ELF-1 (cell line): Measurements from ENCODE around the gene RNASE9.
"Not testable (repeated sequence)": the region's sequence is repeated elsewhere in the genome, so short reads cannot be mapped to it uniquely, and the experiment has no call there.

Experiments
- DNase-seq: peaks from one replicate; pipeline ENCODE4 v3.0.0-alpha.2; 2016; ENCODE audit warnings: low read depth, low spot score

RNASE9 gene

DNA sequence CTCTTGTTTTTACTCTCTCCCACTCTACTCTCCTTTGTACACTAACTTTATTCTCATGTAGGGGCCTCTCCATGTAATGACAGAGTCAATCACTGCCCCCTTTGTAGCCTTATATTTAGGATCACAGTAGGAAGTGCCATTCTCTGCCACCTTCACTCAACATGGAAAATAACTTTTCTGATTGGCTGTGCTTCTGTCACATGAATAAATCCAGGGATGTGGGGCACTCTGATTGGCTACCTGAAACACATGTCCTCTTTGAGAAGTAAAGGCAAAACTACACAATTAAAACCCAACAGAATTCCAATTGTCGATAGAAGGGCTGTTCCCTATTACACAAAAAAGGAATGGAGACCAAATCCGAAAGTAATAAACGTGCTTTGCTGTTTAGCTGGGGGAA lies at the start of gene RNASE9:
RNASE9 (minus strand) TSS at position 87 of the 400 bp plus-strand sequence.
- DNase-seq, result no peak

DNA sequence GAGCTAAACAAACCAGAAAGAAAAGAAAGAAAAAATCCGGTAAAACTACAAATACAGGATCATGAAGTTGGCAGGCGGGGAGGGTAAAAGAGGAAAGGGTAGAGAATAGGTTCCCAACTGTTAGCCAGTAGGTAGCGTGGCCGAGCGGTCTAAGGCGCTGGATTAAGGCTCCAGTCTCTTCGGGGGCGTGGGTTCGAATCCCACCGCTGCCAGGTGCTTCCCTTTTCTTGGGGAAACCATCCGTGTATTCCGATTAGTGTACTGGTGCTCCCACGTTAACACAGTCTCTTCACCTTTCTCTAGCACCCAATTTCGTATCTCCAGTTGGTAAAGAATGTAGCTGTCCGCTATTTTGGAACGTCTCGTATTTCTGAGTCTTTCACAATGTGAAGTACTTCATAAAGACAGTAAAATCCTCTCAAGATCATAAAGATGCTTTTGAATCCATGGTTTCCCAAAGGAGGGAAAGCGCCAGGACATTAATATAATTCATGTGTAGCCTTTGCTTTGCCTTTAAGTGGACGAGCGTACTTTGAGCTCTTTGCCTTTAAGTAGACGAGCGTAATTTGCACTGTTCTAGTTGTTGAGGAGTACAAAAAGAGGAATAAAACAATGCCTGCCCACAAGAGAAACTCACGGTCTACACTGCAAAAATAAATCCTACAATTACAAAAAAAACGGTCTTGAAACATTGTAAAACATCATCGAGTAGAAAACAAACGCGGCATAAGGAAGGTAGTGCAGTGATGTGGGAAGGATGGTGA lies 49.3 kb upstream of the RNASE9 start:
- peak; percentile 93 for DNase-seq

- DNase-seq, result peak; percentile 96
These were observed 48.6 kb upstream of the RNASE9 start for GRCh38 chr14:20609215-20610001.

DNA sequence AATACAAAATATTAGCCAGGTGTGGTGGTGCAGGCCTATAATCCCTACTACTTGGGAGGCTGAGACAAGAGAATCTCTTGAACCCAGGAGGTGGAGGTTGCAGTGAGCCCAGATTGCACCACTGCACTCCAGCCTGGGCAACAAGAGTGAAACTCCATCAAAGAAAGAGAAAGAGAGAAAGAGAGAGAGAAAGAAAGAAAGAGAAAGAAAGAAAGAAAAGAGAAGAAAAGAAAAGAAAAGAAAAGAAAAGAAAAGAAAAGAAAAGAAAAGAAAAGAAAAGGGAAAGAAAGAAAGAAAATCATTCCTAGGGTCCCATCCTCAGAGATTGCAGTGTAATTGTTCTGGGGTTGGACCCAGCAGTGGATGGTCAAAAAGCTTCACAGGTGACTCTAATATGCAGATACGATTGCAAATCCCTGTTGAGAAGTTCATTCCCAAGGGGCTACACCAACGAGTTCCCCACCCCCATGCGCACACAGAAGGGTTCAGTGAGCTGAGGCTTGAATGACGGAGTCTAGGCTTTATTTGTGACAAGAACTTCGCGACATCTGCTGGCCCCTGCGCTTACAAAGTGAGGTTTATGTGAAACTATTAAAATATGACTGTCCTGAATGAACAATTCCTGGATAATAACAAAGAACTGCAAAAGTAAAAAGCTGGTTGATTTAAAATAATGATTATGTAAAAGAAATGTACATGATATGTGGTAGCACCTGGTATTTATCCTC lies 47.7 kb upstream of the RNASE9 start:
- no peak for DNase-seq

DNA sequence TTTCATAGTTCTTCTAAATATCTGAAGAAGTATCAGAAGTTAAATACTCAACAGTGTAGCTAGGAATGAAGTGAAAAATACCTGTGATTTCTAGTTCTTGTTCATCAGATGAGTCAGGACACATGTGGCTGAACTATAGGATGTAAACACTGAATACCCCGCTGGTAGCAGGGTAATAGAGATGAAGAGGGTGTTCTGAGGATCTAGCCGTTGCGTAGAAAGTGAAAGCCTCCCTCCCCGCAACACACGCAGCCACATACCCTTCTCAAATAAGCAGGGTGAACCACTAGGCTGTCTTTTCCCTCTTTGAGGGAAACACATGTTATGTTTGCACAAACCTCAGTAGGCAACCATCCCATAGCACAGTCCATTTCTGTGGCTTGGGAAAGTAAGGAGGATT lies 46.8 kb upstream of the RNASE9 start:
- no peak for DNase-seq

- DNase-seq, result no peak
These were observed 46.0 kb upstream of the RNASE9 start for GRCh38 chr14:20606902-20607242.

GRCh38 chr14:20606190-20606901 lies 45.5 kb upstream of the RNASE9 start:
- DNase-seq, result peak; percentile 70

- no peak for DNase-seq
These were observed 43.2 kb upstream of the RNASE9 start for GRCh38 chr14:20603813-20604690.

GRCh38 chr14:20602583-20602982 lies 41.7 kb upstream of the RNASE9 start:
- DNase-seq, result no peak

GRCh38 chr14:20601522-20601921 lies 40.7 kb upstream of the RNASE9 start:
- no peak for DNase-seq

GRCh38 chr14:20597108-20597507 lies 36.3 kb upstream of the RNASE9 start:
- DNase-seq, result no peak

DNA sequence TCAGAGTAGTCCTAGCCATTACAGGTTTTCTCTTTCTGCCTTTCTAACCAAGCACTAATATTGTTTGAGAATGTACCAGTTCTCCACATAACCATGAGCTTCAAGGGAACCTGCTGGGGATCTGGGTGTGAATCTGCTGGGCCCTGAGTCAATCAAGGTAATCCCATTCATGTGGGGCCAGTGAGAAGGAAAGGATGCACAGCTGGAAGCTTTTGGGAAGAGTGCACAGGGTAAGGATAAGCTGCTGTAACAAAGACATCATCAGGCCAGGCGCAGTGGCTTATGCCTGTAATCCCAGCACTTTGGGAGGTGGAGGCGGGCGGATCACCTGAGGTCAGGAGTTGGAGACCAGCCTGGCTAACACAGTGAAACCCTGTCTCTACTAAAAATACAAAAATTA lies 34.9 kb upstream of the RNASE9 start:
- DNase-seq, result not testable (repeated sequence)

DNA sequence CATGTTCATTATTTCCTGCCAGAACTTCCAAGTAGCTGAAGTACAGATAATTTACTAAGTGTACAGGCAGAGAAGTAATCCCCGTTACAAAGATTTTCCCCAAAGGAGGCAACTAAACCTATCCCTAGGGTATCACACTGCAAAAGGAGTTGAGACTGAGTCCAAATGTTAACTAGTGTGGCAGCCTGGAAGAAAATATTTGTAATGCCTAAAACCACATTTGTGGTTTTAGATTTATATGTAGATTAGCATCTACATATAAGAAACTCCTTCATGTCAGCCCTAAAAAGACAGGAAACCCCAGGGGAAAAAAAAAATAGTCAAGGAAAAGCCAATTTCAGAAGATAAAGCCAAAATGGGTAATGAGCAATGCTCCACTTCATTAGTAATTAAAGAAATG lies 31.7 kb upstream of the RNASE9 start:
- no peak for DNase-seq

GRCh38 chr14:20591235-20591634 lies 30.4 kb upstream of the RNASE9 start, which contains the start of gene RNASE12:
TSS of gene RNASE12 (minus strand) at chr14:20591376. CDS start at chr14:20590723, 653 bp downstream.
- no peak for DNase-seq

GRCh38 chr14:20587489-20588154 lies 26.8 kb upstream of the RNASE9 start, which contains the start of gene RNASE11:
TSS of gene RNASE11 (minus strand) at chr14:20588001.
- DNase-seq, result no peak

DNA sequence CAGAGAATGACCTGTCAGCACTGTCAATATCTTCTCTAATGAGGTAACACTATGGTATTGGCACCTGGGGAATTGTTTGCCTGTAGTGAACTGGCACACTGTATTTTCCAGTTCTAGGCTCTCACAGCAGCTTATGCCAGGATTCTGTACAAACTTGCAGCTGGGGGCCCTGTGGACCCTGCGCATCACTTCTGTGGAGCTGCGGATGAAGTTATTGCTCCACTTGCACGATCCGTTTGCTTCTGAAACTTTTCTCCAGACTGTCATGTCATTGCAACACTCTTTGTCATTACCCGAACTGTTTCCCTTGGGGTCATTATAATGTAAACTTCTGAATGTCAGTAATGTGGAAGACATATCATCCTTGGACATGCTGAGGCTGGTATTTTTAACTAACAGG lies 23.1 kb upstream of the RNASE9 start:
- DNase-seq, result no peak

- no peak for DNase-seq
These were observed 22.3 kb upstream of the RNASE9 start for GRCh38 chr14:20583142-20583541.

- DNase-seq, result no peak
These were observed 19.4 kb upstream of the RNASE9 start for GRCh38 chr14:20580242-20580641.

GRCh38 chr14:20578784-20579502 lies 18.1 kb upstream of the RNASE9 start:
- peak; percentile 17 for DNase-seq
